GM21825 (cell line): Measurements from ENCODE around the gene S100A13.
"Not testable (repeated sequence)": the region's sequence is repeated elsewhere in the genome, so short reads cannot be mapped to it uniquely, and the experiment has no call there.

Experiments
- ATAC-seq: cut with Tn5 transposase; IDR thresholded peaks from one replicate; pipeline ENCODE4 v1.9.1; 2021; ENCODE audit warnings: mild to moderate bottlenecking, moderate library complexity; ENCODE audit not compliant: unreplicated experiment

S100A13 gene

DNA sequence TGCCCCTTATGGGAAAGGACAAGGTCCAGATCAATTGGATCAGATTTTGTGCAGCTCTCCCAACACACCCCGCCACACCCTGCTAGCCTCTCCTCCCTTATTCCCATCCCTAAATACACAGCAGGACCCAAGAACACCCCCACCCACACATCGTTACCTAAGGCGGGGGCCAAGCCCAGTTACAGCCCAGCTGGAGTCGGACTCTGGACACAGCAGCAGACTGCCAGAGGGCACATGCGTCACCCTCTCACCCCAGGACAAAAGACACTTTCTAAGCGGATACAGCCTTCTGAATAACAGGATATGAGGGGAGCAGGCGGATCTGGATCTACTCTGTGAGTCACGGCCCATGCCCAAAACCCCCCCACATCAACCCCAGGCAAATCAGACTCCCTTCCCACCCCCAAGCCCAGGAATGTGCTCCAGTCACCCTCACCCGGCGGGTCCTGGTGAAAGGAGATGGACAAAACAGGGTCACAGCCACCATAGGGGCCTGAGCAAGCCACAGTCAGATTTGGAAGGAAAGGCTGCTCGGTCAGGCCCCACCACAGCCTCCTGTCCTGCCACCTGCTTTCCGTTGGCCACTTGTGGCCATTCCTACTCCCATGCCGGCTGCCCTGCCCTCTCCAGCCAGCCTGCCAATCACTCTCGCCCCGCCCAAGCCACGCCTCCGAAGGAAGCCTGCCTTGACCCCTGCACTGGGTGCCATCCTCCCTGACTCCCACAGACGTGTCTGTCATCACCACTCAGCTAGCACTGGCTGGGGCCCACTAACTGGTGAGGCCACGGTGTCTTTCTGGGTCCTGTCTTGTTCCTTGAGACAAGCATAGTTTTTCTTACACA is 18.3 kb downstream of the S100A13 start:
- no peak for ATAC-seq

DNA sequence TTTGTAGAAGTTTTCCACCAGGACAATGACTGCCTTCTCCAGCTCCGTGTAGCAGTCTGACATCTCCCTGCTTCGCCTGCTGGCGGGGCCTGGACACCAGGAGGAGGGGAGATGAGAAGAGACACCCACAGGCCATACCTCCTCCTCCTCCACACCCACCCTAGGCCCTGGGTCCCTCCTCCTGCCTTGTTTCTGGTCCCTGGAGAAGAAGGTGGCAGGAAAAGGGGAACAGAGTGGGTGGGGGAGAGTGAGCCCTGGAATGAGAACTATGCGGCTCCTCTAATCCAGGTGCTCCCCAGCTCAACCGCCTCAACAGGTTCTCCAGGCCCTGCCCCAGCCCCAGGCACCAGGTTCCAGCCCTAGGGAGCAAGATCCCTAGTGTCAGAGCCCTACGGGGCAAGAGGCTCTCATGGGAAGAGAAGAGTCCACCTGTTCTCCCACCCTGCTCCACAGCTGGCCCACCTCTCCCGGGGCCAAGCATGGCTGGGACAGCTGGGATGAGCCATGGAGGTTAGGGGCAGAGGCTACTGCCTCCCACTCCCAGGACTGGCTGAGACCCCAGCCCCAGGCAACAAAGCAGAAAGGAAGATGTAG is 19.1 kb downstream of the S100A13 start:
- no peak for ATAC-seq

DNA sequence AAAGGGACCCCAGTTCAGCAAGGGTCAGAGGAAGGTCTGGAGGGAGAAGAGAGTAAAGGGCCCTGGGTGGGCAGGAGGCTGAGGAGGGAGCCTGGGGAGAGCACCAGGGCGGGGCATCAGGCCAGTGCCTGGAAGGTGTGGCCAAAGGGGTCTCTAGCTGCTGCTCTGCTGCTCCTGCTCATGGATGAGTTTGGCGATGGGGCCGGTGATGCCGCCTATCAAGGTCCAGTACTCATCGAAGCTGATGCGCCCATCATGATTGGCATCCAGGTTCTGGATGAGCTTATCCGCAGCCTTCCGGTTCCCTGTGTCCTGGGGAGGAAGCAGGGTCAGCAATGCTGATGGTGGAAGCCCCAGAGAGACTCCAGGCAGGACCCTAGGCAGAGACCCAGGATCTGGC is 19.9 kb downstream of the S100A13 start:
- no peak for ATAC-seq

- ATAC-seq = no peak
Observed at GRCh38 chr1:153606194-153606593, 21.1 kb downstream of the S100A13 start.

GRCh38 chr1:153602749-153603148 is 24.6 kb downstream of the S100A13 start:
- no peak for ATAC-seq

DNA sequence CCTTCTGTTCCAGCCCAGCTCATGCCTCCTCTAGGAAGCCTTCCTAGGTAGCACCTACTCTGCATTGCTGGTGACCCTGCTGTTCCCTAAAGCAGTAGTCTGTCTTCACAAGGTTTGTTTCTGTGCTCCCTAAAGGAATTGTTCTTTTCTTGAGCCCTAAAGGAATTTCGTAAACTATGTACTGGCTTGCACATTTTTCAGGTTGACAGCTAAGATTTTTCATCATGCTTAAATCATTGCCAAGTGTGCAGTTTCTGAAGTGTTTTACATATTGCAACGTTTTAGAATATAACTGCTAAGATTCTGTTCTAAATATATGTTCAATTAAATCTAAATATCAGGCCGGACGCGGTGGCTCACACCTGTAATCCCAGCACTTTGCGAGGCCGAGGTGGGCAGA is 27.5 kb downstream of the S100A13 start:
- no peak for ATAC-seq

GRCh38 chr1:153598309-153599172 is 28.8 kb downstream of the S100A13 start:
- ATAC-seq = peak; percentile 98

DNA sequence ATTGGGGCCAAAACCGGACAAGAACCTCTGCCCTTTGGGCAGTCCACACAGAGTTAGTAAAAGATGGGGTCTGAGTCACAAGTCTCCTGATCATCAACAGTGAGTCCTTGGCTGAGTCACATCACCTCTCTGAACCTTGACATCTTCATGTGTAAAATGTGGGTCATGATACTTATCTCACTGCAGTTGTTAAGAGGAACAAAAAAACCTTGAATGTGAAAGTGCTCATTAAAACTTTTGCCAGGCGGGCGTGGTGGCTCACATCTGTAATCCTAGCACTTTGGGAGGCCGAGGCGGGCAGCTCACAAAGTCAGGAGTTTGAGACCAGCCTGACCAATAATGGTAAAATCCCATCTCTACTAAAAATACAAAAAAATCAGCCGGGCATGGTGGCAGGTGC is 30.1 kb downstream of the S100A13 start:
- no peak for ATAC-seq

DNA sequence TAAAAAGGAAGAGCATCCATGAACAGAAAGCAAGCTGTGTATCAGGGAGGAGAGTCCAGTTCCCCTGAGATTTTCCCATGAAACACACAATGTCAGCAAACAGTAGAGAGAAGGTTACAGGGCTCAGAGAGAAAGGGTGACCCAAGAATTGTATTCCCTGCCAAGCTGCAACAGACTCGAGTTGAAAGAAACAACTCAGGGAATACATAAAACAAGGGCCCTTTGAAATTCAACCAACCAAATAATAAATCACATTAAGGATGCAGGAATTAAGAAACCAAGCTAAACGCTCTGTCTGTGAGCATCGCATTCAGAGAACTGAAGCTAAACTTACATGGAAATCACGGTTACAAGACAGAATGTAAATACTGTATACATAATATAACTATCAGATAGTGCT is 34.6 kb downstream of the S100A13 start:
- no peak for ATAC-seq

- no peak for ATAC-seq
Observed at GRCh38 chr1:153588482-153588881, 38.8 kb downstream of the S100A13 start.

DNA sequence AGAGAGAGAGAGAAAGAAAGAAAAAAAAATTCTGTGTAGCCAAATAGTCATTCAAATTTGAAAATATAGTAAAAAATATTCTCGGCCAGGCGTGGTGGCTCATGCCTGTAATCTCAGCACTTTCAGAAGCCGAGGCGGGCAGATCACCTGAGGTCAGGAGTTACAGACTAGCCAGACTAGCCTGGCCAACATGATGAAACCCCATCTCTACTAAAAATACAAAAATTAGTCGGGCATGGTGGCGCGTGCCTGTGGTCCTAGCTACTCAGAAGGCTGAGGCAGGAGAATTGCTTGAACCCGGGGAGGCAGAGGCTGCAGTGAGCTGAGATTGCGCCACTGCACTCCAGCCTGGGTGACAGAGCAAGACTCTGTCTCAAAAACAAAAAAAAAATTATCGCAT is 39.3 kb downstream of the S100A13 start:
- not testable (repeated sequence) for ATAC-seq

- ATAC-seq = no peak
Observed at GRCh38 chr1:153587314-153587713, 40.0 kb downstream of the S100A13 start.

DNA sequence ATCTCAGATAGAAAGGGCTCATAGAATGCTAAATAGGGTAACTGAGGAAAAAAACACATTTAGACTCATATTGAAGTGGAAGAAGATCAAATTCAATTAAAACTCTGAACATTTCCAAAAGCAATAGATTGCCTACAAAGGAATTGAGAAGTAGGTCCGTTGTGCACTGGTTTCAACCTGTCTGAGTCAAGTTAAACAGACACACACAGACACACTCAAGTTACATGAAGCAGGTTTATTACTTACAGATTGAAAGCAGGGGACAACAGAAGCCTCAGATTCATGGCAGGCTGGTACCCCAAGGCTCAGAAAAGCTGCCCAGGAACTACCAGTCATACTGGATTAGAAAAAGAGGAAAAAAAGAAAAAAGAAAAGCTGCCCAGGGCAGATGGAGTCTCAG is 41.0 kb downstream of the S100A13 start:
- no peak for ATAC-seq

- ATAC-seq = no peak
Observed at GRCh38 chr1:153585006-153585405, 42.3 kb downstream of the S100A13 start.

DNA sequence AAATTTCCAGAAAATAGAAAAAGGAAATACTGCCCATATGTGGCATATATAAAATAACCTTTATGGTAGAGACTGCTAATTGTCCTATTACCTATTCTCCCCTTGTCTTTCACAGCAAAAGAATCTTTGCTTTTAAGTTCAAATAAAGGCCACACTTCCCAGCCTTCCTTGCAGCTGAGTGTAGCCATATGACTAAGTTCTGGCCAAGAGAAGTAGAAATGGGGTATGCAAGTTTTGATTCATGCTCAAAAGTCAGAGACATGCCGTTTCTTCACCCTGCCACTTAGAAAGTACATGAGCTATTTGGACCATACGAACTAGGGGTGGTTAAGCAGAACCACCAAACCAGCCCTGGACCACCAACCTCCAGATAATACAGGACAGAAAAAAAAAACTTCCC is 43.3 kb downstream of the S100A13 start:
- no peak for ATAC-seq

DNA sequence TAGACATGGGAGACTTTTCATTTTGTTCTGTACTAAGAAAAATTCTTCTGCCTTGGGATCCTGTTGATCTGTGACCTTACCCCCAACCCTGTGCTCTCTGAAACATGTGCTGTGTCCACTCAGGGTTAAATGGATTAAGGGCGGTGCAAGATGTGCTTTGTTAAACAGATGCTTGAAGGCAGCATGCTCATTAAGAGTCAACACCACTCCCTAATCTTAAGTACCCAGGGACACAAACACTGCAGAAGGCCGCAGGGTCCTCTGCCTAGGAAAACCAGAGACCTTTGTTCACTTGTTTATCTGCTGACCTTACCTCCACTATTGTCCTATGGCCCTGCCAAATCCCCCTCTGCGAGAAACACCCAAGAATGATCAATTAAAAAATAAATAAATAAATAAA is 43.8 kb downstream of the S100A13 start:
- ATAC-seq = not testable (repeated sequence)

DNA sequence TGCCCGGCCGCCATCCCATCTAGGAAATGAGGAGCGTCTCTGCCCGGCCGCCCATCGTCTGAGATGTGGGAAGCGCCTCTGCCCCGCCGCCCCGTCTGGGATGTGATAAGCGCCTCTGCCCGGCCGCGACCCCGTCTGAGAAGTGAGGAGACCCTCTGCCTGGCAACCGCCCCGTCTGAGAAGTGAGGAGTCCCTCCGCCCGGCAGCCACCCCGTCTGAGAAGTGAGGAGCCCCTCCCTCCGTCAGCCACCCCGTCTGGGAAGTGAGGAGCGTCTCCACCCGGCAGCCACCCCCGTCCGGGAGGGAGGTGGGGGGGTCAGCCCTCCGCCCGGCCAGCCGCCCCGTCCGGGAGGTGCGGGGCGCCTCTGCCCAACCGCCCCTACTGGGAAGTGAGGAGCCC is 44.5 kb downstream of the S100A13 start:
- ATAC-seq = not testable (repeated sequence)

- no peak for ATAC-seq
Observed at GRCh38 chr1:153578936-153579335, 48.4 kb downstream of the S100A13 start.

DNA sequence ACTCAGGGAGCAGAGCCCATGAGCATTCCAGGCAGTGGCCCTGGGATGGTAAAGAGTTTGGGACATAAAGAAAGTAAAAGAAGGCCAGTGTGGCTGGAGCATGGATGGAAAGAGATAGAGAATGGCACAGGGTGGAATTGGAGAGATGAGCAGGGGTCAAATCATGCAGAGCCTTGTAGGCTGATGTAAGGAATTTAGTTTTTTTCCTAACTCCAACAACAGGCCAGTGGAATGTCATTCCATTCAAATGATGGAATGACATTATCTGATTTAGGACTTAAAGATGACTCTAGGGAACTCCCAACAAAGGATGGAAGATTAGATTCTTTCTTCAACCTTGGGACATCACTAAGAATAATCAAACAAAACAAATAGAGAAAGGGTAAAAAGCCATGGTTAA is 48.8 kb downstream of the S100A13 start:
- ATAC-seq = no peak

GRCh38 chr1:153577624-153578051 is 49.7 kb downstream of the S100A13 start:
- no peak for ATAC-seq

- no peak for ATAC-seq
Observed at GRCh38 chr1:153577138-153577537, 50.2 kb downstream of the S100A13 start.

DNA sequence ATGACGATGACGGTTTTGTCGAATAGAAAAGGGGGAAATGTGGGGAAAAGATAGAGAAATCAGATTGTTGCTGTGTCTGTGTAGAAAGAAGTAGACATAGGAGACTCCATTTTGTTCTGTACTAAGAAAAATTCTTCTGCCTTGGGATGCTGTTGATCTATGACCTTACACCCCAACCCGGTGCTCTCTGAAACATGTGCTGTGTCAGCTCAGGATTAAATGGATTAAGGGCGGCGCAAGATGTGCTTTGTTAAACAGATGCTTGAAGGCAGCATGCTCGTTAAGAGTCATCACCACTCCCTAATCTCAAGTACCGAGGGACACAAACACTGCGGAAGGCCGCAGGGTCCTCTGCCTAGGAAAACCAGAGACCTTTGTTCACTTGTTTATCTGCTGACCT is 51.8 kb downstream of the S100A13 start:
- ATAC-seq = not testable (repeated sequence)
